Neural progenitor cell (in vitro differentiated cells): Measurements from ENCODE around the gene AMBRA1.

Experiments used
- EZH2 ChIP-seq: fragments of 200-600 bp; sonication (generic); IDR thresholded peaks from 2 replicates; pipeline ENCODE4 v1.6.1; 2017; ENCODE audit warnings: antibody characterized with exemption, mild to moderate bottlenecking, moderate library complexity
- EZH2phosphoT487 ChIP-seq: fragments of 200-600 bp; sonication (generic); IDR thresholded peaks from 2 replicates; pipeline ENCODE4 v1.6.1; 2017; ENCODE audit warnings: antibody characterized with exemption
- TF ChIP-seq, protein P1 (sequence below): fragments of 200-600 bp; sonication (generic); IDR thresholded peaks from 2 replicates; pipeline ENCODE4 v1.5.1; 2017; ENCODE audit warnings: antibody characterized with exemption, mild to moderate bottlenecking

DNA sequence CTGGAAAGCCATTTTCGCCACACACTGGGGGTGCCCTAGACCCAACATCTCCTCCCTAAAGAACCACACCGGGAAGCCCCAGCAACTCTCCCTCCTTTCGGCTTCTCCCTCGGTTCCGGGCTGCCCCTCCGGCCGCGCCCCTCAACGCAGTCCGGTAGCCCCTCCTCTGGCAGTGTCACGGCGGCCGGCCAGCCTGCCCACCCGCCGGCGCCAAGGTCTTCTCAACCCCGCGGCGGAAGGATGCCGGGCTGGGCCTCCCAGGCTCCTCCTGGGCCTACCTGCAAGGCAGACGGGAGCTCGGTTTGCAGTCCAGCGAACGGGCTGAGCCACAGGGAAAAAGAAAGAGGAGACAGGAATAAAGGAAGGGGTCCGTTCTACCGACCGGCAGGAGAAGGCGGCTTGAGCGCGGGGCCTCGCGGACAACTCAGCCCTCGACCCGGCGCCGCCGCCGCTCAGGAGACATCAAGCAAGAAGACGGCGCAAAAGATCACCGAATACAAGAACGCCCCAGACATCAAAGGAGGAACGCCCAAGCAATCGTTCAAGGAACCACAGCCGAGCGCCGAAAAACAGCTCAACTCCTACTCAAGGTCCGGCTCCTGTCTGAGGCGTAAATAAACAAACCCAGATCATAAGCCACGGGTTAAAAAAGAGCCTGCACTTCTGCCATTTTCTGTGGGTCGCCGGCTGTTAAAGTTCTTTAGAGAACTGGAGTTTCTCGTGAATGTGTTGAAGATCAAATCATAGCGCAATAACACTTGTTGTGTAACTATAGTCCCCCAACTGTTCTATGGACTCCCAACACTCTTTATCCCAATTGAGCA is at the start of gene AMBRA1:
- TF ChIP-seq, protein P1, sequence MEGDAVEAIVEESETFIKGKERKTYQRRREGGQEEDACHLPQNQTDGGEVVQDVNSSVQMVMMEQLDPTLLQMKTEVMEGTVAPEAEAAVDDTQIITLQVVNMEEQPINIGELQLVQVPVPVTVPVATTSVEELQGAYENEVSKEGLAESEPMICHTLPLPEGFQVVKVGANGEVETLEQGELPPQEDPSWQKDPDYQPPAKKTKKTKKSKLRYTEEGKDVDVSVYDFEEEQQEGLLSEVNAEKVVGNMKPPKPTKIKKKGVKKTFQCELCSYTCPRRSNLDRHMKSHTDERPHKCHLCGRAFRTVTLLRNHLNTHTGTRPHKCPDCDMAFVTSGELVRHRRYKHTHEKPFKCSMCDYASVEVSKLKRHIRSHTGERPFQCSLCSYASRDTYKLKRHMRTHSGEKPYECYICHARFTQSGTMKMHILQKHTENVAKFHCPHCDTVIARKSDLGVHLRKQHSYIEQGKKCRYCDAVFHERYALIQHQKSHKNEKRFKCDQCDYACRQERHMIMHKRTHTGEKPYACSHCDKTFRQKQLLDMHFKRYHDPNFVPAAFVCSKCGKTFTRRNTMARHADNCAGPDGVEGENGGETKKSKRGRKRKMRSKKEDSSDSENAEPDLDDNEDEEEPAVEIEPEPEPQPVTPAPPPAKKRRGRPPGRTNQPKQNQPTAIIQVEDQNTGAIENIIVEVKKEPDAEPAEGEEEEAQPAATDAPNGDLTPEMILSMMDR: no peak
- TF ChIP-seq EZH2phosphoT487 (peak; percentile 36), EZH2 (peak; percentile 12)
